K562 (cell line): Measurements from ENCODE around the gene PPP1R14B. TPM values are rescaled to one million over a fixed set of nuclear protein-coding genes. Genes with fewer than 3 reads are reported as not detected.

Source experiments
- DNMT1 ChIP-seq: fragments of 450-650 bp; IDR thresholded peaks from 2 replicates; pipeline ENCODE4 v1.6.1; 2016; ENCODE audit warnings: antibody characterized with exemption, mild to moderate bottlenecking
- HMG20B ChIP-seq: fragments of 250-450 bp; sonication (Bioruptor Pico); IDR thresholded peaks from 2 replicates; pipeline ENCODE4 v1.5.0; 2021; ENCODE audit warnings: mild to moderate bottlenecking
- JUN ChIP-seq, 2 experiments: sonication (generic) in 1 of 2; formaldehyde crosslinking in 1 of 2; IDR thresholded peaks; 2 replicates each; pipeline versions ENCODE4 v1.6.1 to v1.8.0; 2012 to 2022; ENCODE audit warnings: borderline replicate concordance in 2 of 2, mild to moderate bottlenecking in 2 of 2, improper control_type of control experiment in 1 of 2, low read depth in 1 of 2, low read length in 1 of 2, missing genetic modification reagents in 1 of 2
- MCM7 ChIP-seq, 2 experiments: fragments of 450-650 bp; IDR thresholded peaks; 2 replicates each; pipeline ENCODE4 v1.6.1; 2016 to 2018
- PURB ChIP-seq: sonication (generic); formaldehyde crosslinking; IDR thresholded peaks from 2 replicates; pipeline ENCODE4 v1.9.0; 2021; ENCODE audit warnings: low read depth, mild to moderate bottlenecking, missing genetic modification reagents
- ZKSCAN3 ChIP-seq: fragments of 250-450 bp; sonication (Bioruptor Pico); IDR thresholded peaks from 2 replicates; pipeline ENCODE4 v1.4.0; 2020
- ZNF589 ChIP-seq: fragments of 200-800 bp; sonication (Bioruptor generic); IDR thresholded peaks from 2 replicates; pipeline ENCODE4 v1.6.1; 2016; ENCODE audit warnings: low read depth, missing genetic modification characterization, missing compliant biosample characterization
- polyA plus RNA-seq, 8 experiments: library from polyadenylated mRNA; depleted of rRNA in 4 of 8; stranded (reverse) in 5 of 8; unstranded in 3 of 8; fragments of >200 nt; fragmentation: Nextera tagmentation in 2 of 8; fragmentation: Illumina TruSeq in 1 of 8; extraction: Ambion mirVana in 2 of 8; extraction: Trizol in 1 of 8; gene quantifications; 2 replicates each; pipeline versions ENCODE4 v1.2.1 to v1.2.3, GENCODE V29; 2011 to 2014; ENCODE audit warnings: inconsistent platforms in 1 of 8, missing spikeins in 1 of 8
- total RNA-seq, 7 experiments: library from RNA; depleted of rRNA in 6 of 7; stranded (reverse); fragments of >200 nt in 6 of 7; fragmentation: Illumina TruSeq in 2 of 7; extraction: Trizol in 2 of 7; gene quantifications; 2 replicates each; pipeline versions ENCODE4 v1.2.1 to v1.2.3, GENCODE V29; 2011 to 2021; ENCODE audit warnings: low replicate concordance in 1 of 7
- TF ChIP-seq, protein P1 (sequence below): fragments of 450-650 bp; IDR thresholded peaks from 2 replicates; pipeline ENCODE4 v1.7.1; 2018; ENCODE audit warnings: mild to moderate bottlenecking, low read depth; ENCODE audit not compliant: partially characterized antibody
- TF ChIP-seq, protein P2 (sequence below), 2 experiments: fragments of 450-650 bp in 1 of 2; sonication (generic) in 1 of 2; formaldehyde crosslinking in 1 of 2; IDR thresholded peaks; 2 replicates each; pipeline versions ENCODE4 v1.7.1 to v1.9.0; 2016 to 2022; ENCODE audit warnings: inconsistent platforms in 1 of 2, mild to moderate bottlenecking in 1 of 2, missing genetic modification reagents in 1 of 2
- TF ChIP-seq, protein P3 (sequence below), 2 experiments: fragments of 250-450 bp in 1 of 2; fragments of 450-650 bp in 1 of 2; sonication (Bioruptor Pico) in 1 of 2; IDR thresholded peaks; 2 replicates each; pipeline versions ENCODE4 v1.6.1 to v1.8.0; 2016 to 2021; ENCODE audit warnings: mild to moderate bottlenecking in 2 of 2, moderate library complexity in 2 of 2, missing compliant biosample characterization in 1 of 2, missing genetic modification characterization in 1 of 2
- TF ChIP-seq, protein P4 (sequence below): sonication (generic); formaldehyde crosslinking; IDR thresholded peaks from 2 replicates; pipeline ENCODE4 v1.9.0; 2022; ENCODE audit warnings: mild to moderate bottlenecking, missing genetic modification reagents

Gene PPP1R14B
- total and polyA plus RNA-seq, 9 of the 15 experiments (the other 6 are each of a cell fraction or from before 2014, with no cell fraction given): 7.7 to 566 (median 212) TPM

DNA sequence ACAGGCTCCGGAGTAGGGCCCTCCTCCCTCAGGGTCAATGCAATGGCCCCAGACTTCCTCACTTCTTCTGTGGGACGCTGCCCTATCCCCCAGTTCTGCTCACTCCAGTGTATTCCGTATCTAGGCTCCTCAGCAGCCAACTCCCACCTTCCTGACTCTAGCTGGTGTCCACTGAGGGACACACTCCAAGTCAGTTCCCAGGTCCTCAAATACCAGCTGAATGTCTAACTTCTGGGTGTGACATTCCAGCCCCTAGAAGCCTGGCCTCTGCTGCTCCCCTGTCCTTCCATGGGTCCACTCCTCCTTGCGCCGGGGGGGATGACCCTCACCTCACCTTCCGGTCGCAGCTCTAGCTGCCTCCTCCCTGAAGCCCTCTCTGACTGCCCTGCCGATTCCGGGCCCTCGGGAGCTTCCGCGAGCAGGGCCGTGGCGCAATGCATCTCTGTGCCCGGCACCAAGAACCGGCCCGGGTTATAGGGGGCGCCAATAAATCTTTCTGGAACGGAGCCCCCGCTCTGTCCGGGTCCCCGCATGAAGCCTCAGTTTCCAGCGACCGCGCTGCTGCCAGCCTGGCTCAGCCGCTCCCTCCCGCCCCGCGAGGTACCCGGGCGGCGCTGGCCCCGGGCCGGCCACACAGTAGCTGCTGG lies 22.3 kb upstream of the PPP1R14B start (continued):
- TF ChIP-seq, protein P1, sequence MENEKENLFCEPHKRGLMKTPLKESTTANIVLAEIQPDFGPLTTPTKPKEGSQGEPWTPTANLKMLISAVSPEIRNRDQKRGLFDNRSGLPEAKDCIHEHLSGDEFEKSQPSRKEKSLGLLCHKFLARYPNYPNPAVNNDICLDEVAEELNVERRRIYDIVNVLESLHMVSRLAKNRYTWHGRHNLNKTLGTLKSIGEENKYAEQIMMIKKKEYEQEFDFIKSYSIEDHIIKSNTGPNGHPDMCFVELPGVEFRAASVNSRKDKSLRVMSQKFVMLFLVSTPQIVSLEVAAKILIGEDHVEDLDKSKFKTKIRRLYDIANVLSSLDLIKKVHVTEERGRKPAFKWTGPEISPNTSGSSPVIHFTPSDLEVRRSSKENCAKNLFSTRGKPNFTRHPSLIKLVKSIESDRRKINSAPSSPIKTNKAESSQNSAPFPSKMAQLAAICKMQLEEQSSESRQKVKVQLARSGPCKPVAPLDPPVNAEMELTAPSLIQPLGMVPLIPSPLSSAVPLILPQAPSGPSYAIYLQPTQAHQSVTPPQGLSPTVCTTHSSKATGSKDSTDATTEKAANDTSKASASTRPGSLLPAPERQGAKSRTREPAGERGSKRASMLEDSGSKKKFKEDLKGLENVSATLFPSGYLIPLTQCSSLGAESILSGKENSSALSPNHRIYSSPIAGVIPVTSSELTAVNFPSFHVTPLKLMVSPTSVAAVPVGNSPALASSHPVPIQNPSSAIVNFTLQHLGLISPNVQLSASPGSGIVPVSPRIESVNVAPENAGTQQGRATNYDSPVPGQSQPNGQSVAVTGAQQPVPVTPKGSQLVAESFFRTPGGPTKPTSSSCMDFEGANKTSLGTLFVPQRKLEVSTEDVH: peak; percentile 62
- no peak; the same call in 1 of the 2 replicates for TF ChIP-seq ZNF589
- no peak for TF ChIP-seq ZKSCAN3 (CRISPR knock-in tag)
- TF ChIP-seq, protein P2, sequence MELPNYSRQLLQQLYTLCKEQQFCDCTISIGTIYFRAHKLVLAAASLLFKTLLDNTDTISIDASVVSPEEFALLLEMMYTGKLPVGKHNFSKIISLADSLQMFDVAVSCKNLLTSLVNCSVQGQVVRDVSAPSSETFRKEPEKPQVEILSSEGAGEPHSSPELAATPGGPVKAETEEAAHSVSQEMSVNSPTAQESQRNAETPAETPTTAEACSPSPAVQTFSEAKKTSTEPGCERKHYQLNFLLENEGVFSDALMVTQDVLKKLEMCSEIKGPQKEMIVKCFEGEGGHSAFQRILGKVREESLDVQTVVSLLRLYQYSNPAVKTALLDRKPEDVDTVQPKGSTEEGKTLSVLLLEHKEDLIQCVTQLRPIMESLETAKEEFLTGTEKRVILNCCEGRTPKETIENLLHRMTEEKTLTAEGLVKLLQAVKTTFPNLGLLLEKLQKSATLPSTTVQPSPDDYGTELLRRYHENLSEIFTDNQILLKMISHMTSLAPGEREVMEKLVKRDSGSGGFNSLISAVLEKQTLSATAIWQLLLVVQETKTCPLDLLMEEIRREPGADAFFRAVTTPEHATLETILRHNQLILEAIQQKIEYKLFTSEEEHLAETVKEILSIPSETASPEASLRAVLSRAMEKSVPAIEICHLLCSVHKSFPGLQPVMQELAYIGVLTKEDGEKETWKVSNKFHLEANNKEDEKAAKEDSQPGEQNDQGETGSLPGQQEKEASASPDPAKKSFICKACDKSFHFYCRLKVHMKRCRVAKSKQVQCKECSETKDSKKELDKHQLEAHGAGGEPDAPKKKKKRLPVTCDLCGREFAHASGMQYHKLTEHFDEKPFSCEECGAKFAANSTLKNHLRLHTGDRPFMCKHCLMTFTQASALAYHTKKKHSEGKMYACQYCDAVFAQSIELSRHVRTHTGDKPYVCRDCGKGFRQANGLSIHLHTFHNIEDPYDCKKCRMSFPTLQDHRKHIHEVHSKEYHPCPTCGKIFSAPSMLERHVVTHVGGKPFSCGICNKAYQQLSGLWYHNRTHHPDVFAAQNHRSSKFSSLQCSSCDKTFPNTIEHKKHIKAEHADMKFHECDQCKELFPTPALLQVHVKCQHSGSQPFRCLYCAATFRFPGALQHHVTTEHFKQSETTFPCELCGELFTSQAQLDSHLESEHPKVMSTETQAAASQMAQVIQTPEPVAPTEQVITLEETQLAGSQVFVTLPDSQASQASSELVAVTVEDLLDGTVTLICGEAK (IDR thresholded peaks at IDR 0.05): peak; percentile 55; the same call in 1 of the 2 replicates
- TF ChIP-seq, protein P2 (CRISPR knock-in tag; IDR thresholded peaks at IDR 0.05): no peak
- peak; percentile 17; the same call in 1 of the 2 replicates for TF ChIP-seq JUN (IDR thresholded peaks at IDR 0.05; ENCODE audit: borderline replicate concordance, low read depth, low read length)
- no peak for TF ChIP-seq JUN (CRISPR knock-in tag; IDR thresholded peaks at IDR 0.05; ENCODE audit: borderline replicate concordance)
- TF ChIP-seq, protein P3, sequence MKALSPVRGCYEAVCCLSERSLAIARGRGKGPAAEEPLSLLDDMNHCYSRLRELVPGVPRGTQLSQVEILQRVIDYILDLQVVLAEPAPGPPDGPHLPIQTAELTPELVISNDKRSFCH (CRISPR knock-in tag; IDR thresholded peaks at IDR 0.05): no peak
- TF ChIP-seq, protein P3 (tag; IDR thresholded peaks at IDR 0.05): no peak
- TF ChIP-seq, protein P4, sequence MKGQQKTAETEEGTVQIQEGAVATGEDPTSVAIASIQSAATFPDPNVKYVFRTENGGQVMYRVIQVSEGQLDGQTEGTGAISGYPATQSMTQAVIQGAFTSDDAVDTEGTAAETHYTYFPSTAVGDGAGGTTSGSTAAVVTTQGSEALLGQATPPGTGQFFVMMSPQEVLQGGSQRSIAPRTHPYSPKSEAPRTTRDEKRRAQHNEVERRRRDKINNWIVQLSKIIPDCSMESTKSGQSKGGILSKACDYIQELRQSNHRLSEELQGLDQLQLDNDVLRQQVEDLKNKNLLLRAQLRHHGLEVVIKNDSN (CRISPR knock-in tag): no peak
- TF ChIP-seq PURB (CRISPR knock-in tag): no peak
- TF ChIP-seq HMG20B (CRISPR knock-in tag): no peak
- no peak for TF ChIP-seq MCM7 (IDR thresholded peaks at IDR 0.05)
- no peak for TF ChIP-seq DNMT1
